ENCODE results near the gene STEAP1.

STEAP1 gene

GRCh38 chr7:90209776-90210175, 55.5 kb downstream of the STEAP1 start:
- Histone ChIP-seq H3K9me3 (ENCODE audit: control insufficient read depth, low read length) (no peaks in the 10 kb centered on the region), H2AFZ (no peak overlapping the region), H3K4me1 (peaks cover 6% of the 10 kb centered on the region), H3K4me2 (ENCODE audit: low read length) (no peak overlapping the region), H3K27ac (no peak overlapping the region), H3K9ac (no peak overlapping the region), H3K36me3 (ENCODE audit: control insufficient read depth, insufficient read depth, low read length) (no peaks in the 10 kb centered on the region), H3K4me3 (ENCODE audit: low read depth, low read length) (no peak overlapping the region), H3K27me3 (ENCODE audit: control insufficient read depth, insufficient read depth, low read length) (no peaks in the 10 kb centered on the region), H3K79me2 (no peaks in the 10 kb centered on the region)
- TF ChIP-seq CTCF (IDR thresholded peaks at IDR 0.05) = no peak

GRCh38 chr7:90210475-90210874, 56.2 kb downstream of the STEAP1 start:
- H3K27ac ChIP-seq = no peak overlapping the region
- H3K4me1 ChIP-seq = peaks cover 6% of the 10 kb centered on the region
- no peak for TF ChIP-seq CTCF (IDR thresholded peaks at IDR 0.05)
- H3K9ac ChIP-seq = no peak overlapping the region
- no peak overlapping the region for H3K4me3 ChIP-seq (ENCODE audit: low read depth, low read length)
- H3K36me3 ChIP-seq (ENCODE audit: control insufficient read depth, insufficient read depth, low read length) = no peaks in the 10 kb centered on the region
- H3K79me2 ChIP-seq = no peaks in the 10 kb centered on the region
- no peak overlapping the region for H2AFZ ChIP-seq
- H3K4me2 ChIP-seq (ENCODE audit: low read length) = no peak overlapping the region
- H3K9me3 ChIP-seq (ENCODE audit: control insufficient read depth, low read length) = no peaks in the 10 kb centered on the region
- H3K27me3 ChIP-seq (ENCODE audit: control insufficient read depth, insufficient read depth, low read length) = no peaks in the 10 kb centered on the region

- Histone ChIP-seq H3K4me2 (ENCODE audit: low read length) (peak overlapping the region; percentile 94), H3K4me3 (ENCODE audit: low read depth, low read length) (peak overlapping the region; percentile 79), H3K27ac (peak overlapping the region; percentile 80), H2AFZ (peak overlapping the region; percentile 93), H3K9ac (no peak overlapping the region), H3K27me3 (ENCODE audit: control insufficient read depth, insufficient read depth, low read length) (no peaks in the 10 kb centered on the region), H3K79me2 (no peaks in the 10 kb centered on the region), H3K4me1 (peaks cover 6% of the 10 kb centered on the region), H3K36me3 (ENCODE audit: control insufficient read depth, insufficient read depth, low read length) (no peaks in the 10 kb centered on the region), H3K9me3 (ENCODE audit: control insufficient read depth, low read length) (no peaks in the 10 kb centered on the region)
- TF ChIP-seq CTCF (IDR thresholded peaks at IDR 0.05) = no peak
Measured at GRCh38 chr7:90210981-90211380, 56.7 kb downstream of the STEAP1 start.

GRCh38 chr7:90211391-90212148, 57.3 kb downstream of the STEAP1 start, which contains the start of gene STEAP2:
STEAP2 (plus strand) TSS chr7:90211740; CDS start chr7:90225083, 13,343 bp downstream.
- Histone ChIP-seq H3K4me3 (ENCODE audit: low read depth, low read length) (peak within 1 kb of the TSS; percentile 79), H3K79me2 (no peaks in the 10 kb centered on the region), H3K4me1 (peaks cover 6% of the 10 kb centered on the region), H3K27ac (peak within 1 kb of the TSS; percentile 80), H2AFZ (peak within 1 kb of the TSS; percentile 93), H3K9ac (peak within 1 kb of the TSS; percentile 56), H3K27me3 (ENCODE audit: control insufficient read depth, insufficient read depth, low read length) (no peaks in the 10 kb centered on the region), H3K9me3 (ENCODE audit: control insufficient read depth, low read length) (no peaks in the 10 kb centered on the region), H3K36me3 (ENCODE audit: control insufficient read depth, insufficient read depth, low read length) (no peaks in the 10 kb centered on the region), H3K4me2 (ENCODE audit: low read length) (peak within 1 kb of the TSS; percentile 94)
- TF ChIP-seq CTCF (IDR thresholded peaks at IDR 0.05) = peak; percentile 82

GRCh38 chr7:90212149-90212495, 57.9 kb downstream of the STEAP1 start:
- Histone ChIP-seq H3K36me3 (ENCODE audit: control insufficient read depth, insufficient read depth, low read length) (no peaks in the 10 kb centered on the region), H3K4me1 (peaks cover 6% of the 10 kb centered on the region), H3K4me3 (ENCODE audit: low read depth, low read length) (peak overlapping the region; percentile 79), H3K9ac (peak overlapping the region; percentile 56), H2AFZ (peak overlapping the region; percentile 93), H3K27ac (peak overlapping the region; percentile 80), H3K27me3 (ENCODE audit: control insufficient read depth, insufficient read depth, low read length) (no peaks in the 10 kb centered on the region), H3K9me3 (ENCODE audit: control insufficient read depth, low read length) (no peaks in the 10 kb centered on the region), H3K79me2 (no peaks in the 10 kb centered on the region), H3K4me2 (ENCODE audit: low read length) (peak overlapping the region; percentile 94)
- no peak for TF ChIP-seq CTCF (IDR thresholded peaks at IDR 0.05)
